SH-SY5Y (cell line): Measurements from ENCODE around the gene KLK14.

ENCODE experiments used
- GATA2 ChIP-seq: IDR thresholded peaks from 2 replicates; pipeline ENCODE4 v1.6.1; 2011; ENCODE audit warnings: mild to moderate bottlenecking, low read depth, low read length
- GATA3 ChIP-seq: IDR thresholded peaks from 2 replicates; pipeline ENCODE4 v1.6.1; 2011; ENCODE audit warnings: low read depth, mild to moderate bottlenecking, low read length, moderate library complexity

GRCh38 chr19:51086153-51086850 is 3.6 kb upstream of the KLK14 start:
- TF ChIP-seq GATA2 = no peak
- TF ChIP-seq GATA3 = no peak
